HCT116 (cell line): ENCODE measurements around the gene MUC5B. TPM values are rescaled to one million over a fixed set of nuclear protein-coding genes. Genes with fewer than 3 reads are reported as not detected.

ENCODE experiments used
- ELF1 ChIP-seq: IDR thresholded peaks from 2 replicates; pipeline ENCODE4 v1.6.1; 2012; ENCODE audit warnings: low read depth, borderline replicate concordance
- EZH2phosphoT487 ChIP-seq: fragments of 200-600 bp; IDR thresholded peaks from 2 replicates; pipeline ENCODE4 v1.6.1; 2018; ENCODE audit warnings: antibody characterized with exemption, borderline replicate concordance
- FOSL1 ChIP-seq: IDR thresholded peaks from 2 replicates; pipeline ENCODE4 v1.6.1; 2012; ENCODE audit warnings: low read depth
- JUND ChIP-seq: IDR thresholded peaks from 2 replicates; pipeline ENCODE4 v1.6.1; 2012
- SIN3A ChIP-seq: IDR thresholded peaks from 2 replicates; pipeline ENCODE4 v1.6.1; 2012; ENCODE audit warnings: low read depth
- SP1 ChIP-seq: IDR thresholded peaks from 2 replicates; pipeline ENCODE4 v1.6.1; 2012; ENCODE audit warnings: low read depth
- ZNF274 ChIP-seq: fragments of 200-500 bp; sonication (Bioruptor generic); IDR thresholded peaks from 2 replicates; pipeline ENCODE4 v1.6.1; 2014; ENCODE audit warnings: mild to moderate bottlenecking, low read depth, low read length, inconsistent platforms
- total RNA-seq: library from RNA; stranded (reverse); gene quantifications from one replicate; pipeline ENCODE4 v1.2.1, GENCODE V29; 2021; ENCODE audit not compliant: unreplicated experiment
- TF ChIP-seq, protein P1 (sequence below): IDR thresholded peaks from 2 replicates; pipeline ENCODE4 v1.6.1; 2012; ENCODE audit warnings: low read depth
- TF ChIP-seq, protein P2 (sequence below): IDR thresholded peaks from 2 replicates; pipeline ENCODE4 v1.6.1; 2011; ENCODE audit warnings: mild to moderate bottlenecking, low read length, moderate library complexity; ENCODE audit not compliant: insufficient replicate concordance; ENCODE audit errors: extremely low read depth

Gene MUC5B
- total RNA-seq, 1 experiment from 2014 or later: 1.5 TPM

DNA sequence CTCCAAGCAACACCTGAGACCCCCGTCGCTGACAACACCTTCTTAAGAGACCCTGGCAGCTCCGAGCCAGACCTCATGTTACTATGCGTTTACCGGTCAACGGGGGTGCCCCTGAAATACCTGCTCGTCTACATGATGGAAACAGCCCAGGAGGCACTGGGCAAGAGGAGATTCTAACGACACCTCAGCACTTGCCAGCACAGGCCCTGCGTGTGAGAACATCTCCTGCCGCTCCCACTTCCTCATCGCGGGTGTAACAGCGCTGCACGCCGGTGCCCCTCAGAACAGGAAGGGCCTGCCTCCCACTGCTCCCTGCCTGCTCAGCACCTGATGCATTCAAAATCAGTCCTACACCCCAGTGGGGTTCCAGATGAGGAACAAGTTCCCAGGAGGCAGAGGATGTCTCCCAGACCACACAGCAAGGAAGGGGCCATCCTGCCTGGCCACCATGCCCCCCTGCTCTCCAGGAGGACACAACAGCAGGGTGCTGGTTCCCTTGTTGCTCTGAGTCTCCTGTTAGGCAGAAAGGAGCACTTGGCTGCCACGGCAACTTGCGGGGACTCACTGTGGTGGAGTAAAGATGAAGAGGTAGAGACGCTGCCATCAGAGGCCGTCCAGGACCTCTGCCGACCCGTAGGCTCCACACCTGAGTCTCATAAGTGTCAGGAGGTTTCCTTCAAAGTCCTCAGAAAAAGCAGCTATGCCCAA is 84.5 kb downstream of the MUC5B start (continued):
- TF ChIP-seq, protein P1, sequence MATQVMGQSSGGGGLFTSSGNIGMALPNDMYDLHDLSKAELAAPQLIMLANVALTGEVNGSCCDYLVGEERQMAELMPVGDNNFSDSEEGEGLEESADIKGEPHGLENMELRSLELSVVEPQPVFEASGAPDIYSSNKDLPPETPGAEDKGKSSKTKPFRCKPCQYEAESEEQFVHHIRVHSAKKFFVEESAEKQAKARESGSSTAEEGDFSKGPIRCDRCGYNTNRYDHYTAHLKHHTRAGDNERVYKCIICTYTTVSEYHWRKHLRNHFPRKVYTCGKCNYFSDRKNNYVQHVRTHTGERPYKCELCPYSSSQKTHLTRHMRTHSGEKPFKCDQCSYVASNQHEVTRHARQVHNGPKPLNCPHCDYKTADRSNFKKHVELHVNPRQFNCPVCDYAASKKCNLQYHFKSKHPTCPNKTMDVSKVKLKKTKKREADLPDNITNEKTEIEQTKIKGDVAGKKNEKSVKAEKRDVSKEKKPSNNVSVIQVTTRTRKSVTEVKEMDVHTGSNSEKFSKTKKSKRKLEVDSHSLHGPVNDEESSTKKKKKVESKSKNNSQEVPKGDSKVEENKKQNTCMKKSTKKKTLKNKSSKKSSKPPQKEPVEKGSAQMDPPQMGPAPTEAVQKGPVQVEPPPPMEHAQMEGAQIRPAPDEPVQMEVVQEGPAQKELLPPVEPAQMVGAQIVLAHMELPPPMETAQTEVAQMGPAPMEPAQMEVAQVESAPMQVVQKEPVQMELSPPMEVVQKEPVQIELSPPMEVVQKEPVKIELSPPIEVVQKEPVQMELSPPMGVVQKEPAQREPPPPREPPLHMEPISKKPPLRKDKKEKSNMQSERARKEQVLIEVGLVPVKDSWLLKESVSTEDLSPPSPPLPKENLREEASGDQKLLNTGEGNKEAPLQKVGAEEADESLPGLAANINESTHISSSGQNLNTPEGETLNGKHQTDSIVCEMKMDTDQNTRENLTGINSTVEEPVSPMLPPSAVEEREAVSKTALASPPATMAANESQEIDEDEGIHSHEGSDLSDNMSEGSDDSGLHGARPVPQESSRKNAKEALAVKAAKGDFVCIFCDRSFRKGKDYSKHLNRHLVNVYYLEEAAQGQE: no peak
- no peak for TF ChIP-seq FOSL1
- no peak for TF ChIP-seq JUND
- TF ChIP-seq ELF1: no peak
- no peak for TF ChIP-seq ZNF274
- TF ChIP-seq EZH2phosphoT487: no peak
- TF ChIP-seq, protein P2, sequence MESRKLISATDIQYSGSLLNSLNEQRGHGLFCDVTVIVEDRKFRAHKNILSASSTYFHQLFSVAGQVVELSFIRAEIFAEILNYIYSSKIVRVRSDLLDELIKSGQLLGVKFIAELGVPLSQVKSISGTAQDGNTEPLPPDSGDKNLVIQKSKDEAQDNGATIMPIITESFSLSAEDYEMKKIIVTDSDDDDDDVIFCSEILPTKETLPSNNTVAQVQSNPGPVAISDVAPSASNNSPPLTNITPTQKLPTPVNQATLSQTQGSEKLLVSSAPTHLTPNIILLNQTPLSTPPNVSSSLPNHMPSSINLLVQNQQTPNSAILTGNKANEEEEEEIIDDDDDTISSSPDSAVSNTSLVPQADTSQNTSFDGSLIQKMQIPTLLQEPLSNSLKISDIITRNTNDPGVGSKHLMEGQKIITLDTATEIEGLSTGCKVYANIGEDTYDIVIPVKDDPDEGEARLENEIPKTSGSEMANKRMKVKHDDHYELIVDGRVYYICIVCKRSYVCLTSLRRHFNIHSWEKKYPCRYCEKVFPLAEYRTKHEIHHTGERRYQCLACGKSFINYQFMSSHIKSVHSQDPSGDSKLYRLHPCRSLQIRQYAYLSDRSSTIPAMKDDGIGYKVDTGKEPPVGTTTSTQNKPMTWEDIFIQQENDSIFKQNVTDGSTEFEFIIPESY: no peak
- TF ChIP-seq SP1: no peak
- no peak for TF ChIP-seq SIN3A
